HUES6 (cell line): ENCODE data around the gene LRCH2.

ENCODE experiments used
- H3K27ac ChIP-seq: 2 replicates; pipeline ENCODE4 v1.7.0; 2013; ENCODE audit warnings: low read depth, mild to moderate bottlenecking, low read length, inconsistent platforms
- H3K27me3 ChIP-seq: 2 replicates; pipeline ENCODE4 v1.6.1; 2013; ENCODE audit warnings: low read length; ENCODE audit not compliant: control insufficient read depth, insufficient read depth
- H3K36me3 ChIP-seq: 2 replicates; pipeline ENCODE4 v1.6.1; 2013; ENCODE audit warnings: low read length; ENCODE audit not compliant: control insufficient read depth, insufficient read depth
- H3K4me1 ChIP-seq: 2 replicates; pipeline ENCODE4 v1.6.1; 2013; ENCODE audit warnings: low read length; ENCODE audit not compliant: control insufficient read depth, insufficient read depth
- H3K4me3 ChIP-seq: 2 replicates; pipeline ENCODE4 v1.5.1; 2013; ENCODE audit warnings: low read depth, low read length
- H3K9ac ChIP-seq: one replicate; pipeline ENCODE4 v1.6.1; 2013; ENCODE audit warnings: mild to moderate bottlenecking, low read length
- H3K9me3 ChIP-seq: 2 replicates; pipeline ENCODE4 v1.6.1; 2013; ENCODE audit warnings: low read depth, low read length; ENCODE audit not compliant: control insufficient read depth, insufficient read depth

Gene LRCH2

GRCh38 chrX:115065304-115065703 is 168.6 kb downstream of the LRCH2 start:
- peaks cover 13% of the 10 kb centered on the region; the same call in 1 of the 2 replicates for H3K9me3 ChIP-seq
- peaks cover 14% of the 10 kb centered on the region; the same call in 1 of the 2 replicates for H3K27me3 ChIP-seq
- H3K9ac ChIP-seq: no peak overlapping the region
- no peaks in the 10 kb centered on the region for H3K36me3 ChIP-seq
- H3K4me1 ChIP-seq: no peaks in the 10 kb centered on the region
- no peak overlapping the region for H3K27ac ChIP-seq
- H3K4me3 ChIP-seq: no peak overlapping the region
